ENCODE results near the gene SNHG17. TPM values are rescaled to one million over a fixed set of nuclear protein-coding genes. Genes with fewer than 3 reads are reported as not detected.

SNHG17 gene
- total and polyA plus RNA-seq, 12 donors, result 6.4 to 68.0 (median 22.3) TPM

GRCh38 chr20:38424401-38424800 is 10.7 kb downstream of the SNHG17 start:
- no peak overlapping the region for H3K4me3 ChIP-seq
- no peaks in the 10 kb centered on the region for H3K9me3 ChIP-seq (replicated peaks in 1 of 3)
- no peaks in the 10 kb centered on the region for H3K27me3 ChIP-seq
- peaks cover 0 to 99% of the 10 kb centered on the region in 2 donors for H3K36me3 ChIP-seq (replicated peaks in 1 of 2)
- intact Hi-C loops (cut with DNase I), result no loop called here
- peaks cover 0 to 17% of the 10 kb centered on the region in 2 donors for H3K4me1 ChIP-seq (replicated peaks in 1 of 2)
- no peak overlapping the region for H3K27ac ChIP-seq
- WGBS, 4 donors, result 90 to 100% (median 93%) methylated on average over 1 of the region's 1 CpG
- no peak for DNase-seq
- TF ChIP-seq CTCF (IDR thresholded peaks at IDR 0.05) (no peak), POLR2A (IDR thresholded peaks at IDR 0.05) (no peak)

GRCh38 chr20:38423541-38423940 is 11.6 kb downstream of the SNHG17 start:
- DNase-seq, result no peak
- Histone ChIP-seq H3K36me3 (replicated peaks in 1 of 2) (peaks cover 0 to 98% of the 10 kb centered on the region in 2 donors), H3K4me1 (replicated peaks in 1 of 2) (peaks cover 0 to 17% of the 10 kb centered on the region in 2 donors), H3K4me3 (no peak overlapping the region), H3K27ac (no peak overlapping the region), H3K9me3 (replicated peaks in 1 of 3) (no peaks in the 10 kb centered on the region), H3K27me3 (no peaks in the 10 kb centered on the region)
- WGBS, 4 donors, result 77 to 88% (median 83%) methylated on average over 4 of the region's 4 CpGs
- no peak for TF ChIP-seq CTCF (IDR thresholded peaks at IDR 0.05)
- no peak for TF ChIP-seq POLR2A (IDR thresholded peaks at IDR 0.05)
- intact Hi-C loops (cut with DNase I), result no loop called here

- 75 to 82% (median 81%) methylated on average over 10 of the region's 10 CpGs for WGBS, 4 donors
- H3K27me3 ChIP-seq, result no peaks in the 10 kb centered on the region
- peaks cover 0 to 88% of the 10 kb centered on the region in 2 donors for H3K36me3 ChIP-seq (replicated peaks in 1 of 2)
- TF ChIP-seq POLR2A (IDR thresholded peaks at IDR 0.05), result no peak
- TF ChIP-seq CTCF (IDR thresholded peaks at IDR 0.05), result no peak
- H3K4me3 ChIP-seq, result no peak overlapping the region
- no peak overlapping the region for H3K27ac ChIP-seq
- H3K9me3 ChIP-seq (replicated peaks in 1 of 3), result no peaks in the 10 kb centered on the region
- intact Hi-C loops (cut with DNase I), result no loop called here
- H3K4me1 ChIP-seq (replicated peaks in 1 of 2), result peaks cover 0 to 8% of the 10 kb centered on the region in 2 donors
- DNase-seq, result no peak
Measured at GRCh38 chr20:38421915-38422314, 13.2 kb downstream of the SNHG17 start.

- Histone ChIP-seq H3K36me3 (replicated peaks in 1 of 2) (peaks cover 0 to 74% of the 10 kb centered on the region in 2 donors), H3K4me3 (no peak overlapping the region), H3K4me1 (replicated peaks in 1 of 2) (no peaks in the 10 kb centered on the region), H3K27me3 (no peaks in the 10 kb centered on the region), H3K27ac (no peak overlapping the region), H3K9me3 (replicated peaks in 1 of 3) (no peaks in the 10 kb centered on the region)
- intact Hi-C loops (cut with DNase I), result no loop called here
- no peak for TF ChIP-seq CTCF (IDR thresholded peaks at IDR 0.05)
- no peak for TF ChIP-seq POLR2A (IDR thresholded peaks at IDR 0.05)
- 88 to 93% (median 91%) methylated on average over 5 to 9 of the region's 9 CpGs for WGBS, 4 donors
- no peak for DNase-seq
Measured at GRCh38 chr20:38420388-38421085, 14.6 kb downstream of the SNHG17 start.
